HepG2 (cell line): Measurements from ENCODE around the gene TNP1. TPM values are rescaled to one million over a fixed set of nuclear protein-coding genes. Genes with fewer than 3 reads are reported as not detected.
A peak's percentile ranks its signal among the peaks of the same experiment; 100 is the strongest.

ENCODE experiments used
- ATAC-seq: fragments of 200-7000 bp; cut with Tn5 transposase; 3 replicates; pipeline ENCODE4 v1.9.1; 2020; ENCODE audit warnings: mild to moderate bottlenecking, moderate library complexity
- BruUV-seq: library from RNA; stranded (reverse); fragments of 400-500 nt; replicated peaks from 2 replicates; lab custom pipeline; 2021; lab: Mats Ljungman, UMichigan
- CTCF ChIA-PET: fragments of 300-600 bp; formaldehyde crosslinking; extraction: SDS; loops from one replicate; lab custom pipeline; 2021; ENCODE audit warnings: low total read pairs, inconsistent platforms, low intra/inter-chr PET ratio; lab: Yijun Ruan, JAX
- POLR2A ChIA-PET: fragments of 350-600 bp; sonication (Branson Sonifier 250); formaldehyde crosslinking; loops from one replicate; lab custom pipeline; 2020; ENCODE audit warnings: antibody characterized with exemption, inconsistent platforms; lab: Yijun Ruan, JAX
- DNase-seq: peaks from one replicate; pipeline ENCODE4 v3.0.0-alpha.2; 2015; ENCODE audit warnings: low spot score
- FAIRE-seq: peaks from 3 replicates; lab custom pipeline; 2011; peaks lifted over from hg19 to GRCh38; lab: Jason Lieb, UNC
- H2AFZ ChIP-seq: one replicate; pipeline ENCODE4 v1.6.1; 2011; ENCODE audit warnings: low read length, inconsistent platforms
- H3K27ac ChIP-seq: fragments of 300-600 bp; 3 replicates; pipeline ENCODE4 v1.8.0; 2011; ENCODE audit warnings: mixed run types, mild to moderate bottlenecking, mixed read lengths, low read length, inconsistent platforms; ENCODE audit not compliant: insufficient read depth; ENCODE audit errors: extremely low read length
- H3K27me3 ChIP-seq, 2 experiments: fragments of 200-600 bp in 1 of 2; 2 replicates in 1 of 2; 3 replicates in 1 of 2; pipeline versions ENCODE4 v1.6.0 to v1.8.0; 2011; ENCODE audit warnings: low read length in 2 of 2, mild to moderate bottlenecking in 2 of 2, moderate library complexity in 2 of 2, inconsistent platforms in 1 of 2; ENCODE audit not compliant: insufficient read depth in 2 of 2, control insufficient read depth in 1 of 2
- H3K36me3 ChIP-seq, 2 experiments: fragments of 200-600 bp in 1 of 2; replicated peaks in 1 of 2; 2 replicates in 1 of 2; 3 replicates in 1 of 2; pipeline versions ENCODE4 v1.5.1 to v1.8.0; 2011; ENCODE audit warnings: low read length in 2 of 2, inconsistent platforms in 1 of 2; ENCODE audit not compliant: insufficient read depth in 2 of 2, control insufficient read depth in 1 of 2
- H3K4me1 ChIP-seq: 2 replicates; pipeline ENCODE4 v1.5.1; 2012; ENCODE audit warnings: low read length, inconsistent platforms; ENCODE audit not compliant: insufficient read depth
- H3K4me2 ChIP-seq: 2 replicates; pipeline ENCODE4 v1.6.0; 2011; ENCODE audit warnings: low read depth, low read length, inconsistent platforms
- H3K4me3 ChIP-seq, 3 experiments: fragments of 200-600 bp in 1 of 3; sonication (generic), shearing (Covaris generic) in 1 of 3; replicated peaks in 1 of 3; 2 replicates each; pipeline ENCODE4 v1.5.1; 2011 to 2016; ENCODE audit warnings: low read length in 3 of 3, inconsistent platforms in 2 of 3, low read depth in 2 of 3, mild to moderate bottlenecking in 2 of 3, control low read depth in 1 of 3, mixed read lengths in 1 of 3; ENCODE audit not compliant: insufficient read depth in 1 of 3
- H3K79me2 ChIP-seq: one replicate; pipeline ENCODE4 v1.6.1; 2011; ENCODE audit warnings: low read length, inconsistent platforms; ENCODE audit not compliant: insufficient read depth
- H3K9ac ChIP-seq: 2 replicates; pipeline ENCODE4 v1.6.0; 2011; ENCODE audit warnings: mild to moderate bottlenecking, low read depth, low read length, inconsistent platforms; ENCODE audit not compliant: insufficient read depth
- H3K9me3 ChIP-seq: 2 replicates; pipeline ENCODE4 v1.5.1; 2012; ENCODE audit warnings: mild to moderate bottlenecking, low read length
- H4K20me1 ChIP-seq: 2 replicates; pipeline ENCODE4 v1.6.0; 2011; ENCODE audit warnings: inconsistent platforms, mild to moderate bottlenecking, low read length, moderate library complexity; ENCODE audit not compliant: insufficient read depth
- DDIT3 ChIP-seq: sonication (generic); formaldehyde crosslinking; IDR thresholded peaks from 2 replicates; pipeline ENCODE4 v1.4.0; 2020; ENCODE audit warnings: mild to moderate bottlenecking, missing genetic modification reagents
- ZNF446 ChIP-seq: sonication (generic); formaldehyde crosslinking; IDR thresholded peaks from 2 replicates; pipeline ENCODE4 v1.5.0; 2020; ENCODE audit warnings: mild to moderate bottlenecking, missing genetic modification reagents
- ZNF512B ChIP-seq: sonication (generic); formaldehyde crosslinking; IDR thresholded peaks from 2 replicates; pipeline ENCODE4 v1.5.1; 2020; ENCODE audit warnings: missing genetic modification reagents, mild to moderate bottlenecking, borderline replicate concordance
- ZNF556 ChIP-seq: sonication (generic); formaldehyde crosslinking; IDR thresholded peaks from 2 replicates; pipeline ENCODE4 v1.4.0; 2020; ENCODE audit warnings: mild to moderate bottlenecking, missing genetic modification reagents, borderline replicate concordance
- WGBS: methylation state at CpG from one replicate; pipeline ENCODE4 v1.1.6; 2017; ENCODE audit warnings: low lambda C conversion rate; 5-methylcytosine and 5-hydroxymethylcytosine counted together
- in situ Hi-C: cut with HindIII; loops from 2 replicates; pipeline ENCODE4 v1.10.0; 2017; ENCODE audit warnings: low pct_unique_long_range_greater_than_20kb; ENCODE audit not compliant: extremely low pct_ligation_motif_present
- intact Hi-C: fragments of 100-400 bp; cut with micrococcal nuclease; formaldehyde crosslinking; loops from one replicate; pipeline ENCODE4 v1.10.0; 2022; ENCODE audit not compliant: unreplicated experiment
- polyA plus RNA-seq, 8 experiments: library from polyadenylated mRNA; depleted of rRNA in 3 of 8; stranded (reverse) in 7 of 8; unstranded in 1 of 8; fragments of >200 nt; fragmentation: Illumina TruSeq in 4 of 8; extraction: Trizol in 4 of 8; gene quantifications; 2 replicates each; pipeline versions ENCODE4 v1.2.1 to v1.2.3, GENCODE V29; 2011 to 2016; ENCODE audit warnings: low read depth in 4 of 8, missing spikeins in 1 of 8, mixed read lengths in 1 of 8; ENCODE audit not compliant: insufficient read depth in 1 of 8
- total RNA-seq, 5 experiments: library from RNA; depleted of rRNA; stranded (reverse); fragments of >200 nt; fragmentation: Illumina TruSeq; extraction: Trizol; gene quantifications; 2 replicates each; pipeline ENCODE4 v1.2.3, GENCODE V29; 2016; ENCODE audit warnings: low read depth in 1 of 5

TNP1 gene
- total and polyA plus RNA-seq, 2 of the 13 experiments (the other 11 are each of a cell fraction or from before 2014, with no cell fraction given), result not detected

GRCh38 chr2:216851486-216852090 lies 8.3 kb downstream of the TNP1 start:
- H3K9ac ChIP-seq, result no peak overlapping the region
- peaks cover 1 to 4% of the 10 kb centered on the region in 2 experiments; a peak in 2 of 5 replicates for H3K27me3 ChIP-seq
- no peaks in the 10 kb centered on the region for H3K79me2 ChIP-seq
- intact Hi-C loops (no loop called here), in situ Hi-C loops (no loop called here)
- H3K4me1 ChIP-seq, result peaks cover 17% of the 10 kb centered on the region
- 37% methylated on average over 1 of the region's 1 CpG for WGBS
- H2AFZ ChIP-seq, result no peak overlapping the region
- CTCF ChIA-PET, result no interaction called here
- H3K4me2 ChIP-seq, result no peak overlapping the region
- H3K36me3 ChIP-seq, result no peaks in the 10 kb centered on the region
- no TSS peak for BruUV-seq
- no peak for DNase-seq
- no peaks in the 10 kb centered on the region for H3K9me3 ChIP-seq
- POLR2A ChIA-PET, result no interaction called here
- no peaks in the 10 kb centered on the region for H4K20me1 ChIP-seq
- no peak for FAIRE-seq
- no peak overlapping the region for H3K27ac ChIP-seq
- TF ChIP-seq ZNF556 (CRISPR knock-in tag) (no peak), ZNF512B (no peak)
- no peak overlapping the region for H3K4me3 ChIP-seq
- peak; percentile 62 for ATAC-seq

GRCh38 chr2:216850665-216851322 lies 9.1 kb downstream of the TNP1 start:
- H2AFZ ChIP-seq, result no peak overlapping the region
- H3K4me1 ChIP-seq, result peaks cover 9% of the 10 kb centered on the region; the same call in 1 of the 2 replicates
- in situ Hi-C loops, result no loop called here
- H3K79me2 ChIP-seq, result no peaks in the 10 kb centered on the region
- no peak for ATAC-seq
- no peaks in the 10 kb centered on the region for H3K36me3 ChIP-seq
- H3K27me3 ChIP-seq, result peaks cover 1 to 4% of the 10 kb centered on the region in 2 experiments; a peak in 2 of 5 replicates
- no peaks in the 10 kb centered on the region for H3K9me3 ChIP-seq
- no peak overlapping the region for H3K4me3 ChIP-seq
- POLR2A ChIA-PET, result no interaction called here
- WGBS, result 73% methylated on average over 6 of the region's 6 CpGs
- no TSS peak for BruUV-seq
- no peak for FAIRE-seq
- intact Hi-C loops, result no loop called here
- no peak overlapping the region for H3K4me2 ChIP-seq
- H3K27ac ChIP-seq, result no peak overlapping the region
- no peak for TF ChIP-seq DDIT3 (CRISPR knock-in tag)
- TF ChIP-seq ZNF446 (CRISPR knock-in tag), result no peak
- TF ChIP-seq, all 625 proteins: peak for 0
- Histone ChIP-seq H3K9ac (no peak overlapping the region), H4K20me1 (no peaks in the 10 kb centered on the region)
- CTCF ChIA-PET, result no interaction called here
- DNase-seq, result no peak
